GM10248 (cell line): ENCODE measurements around the gene PIP5K1C.

ENCODE experiments used
- CTCF ChIA-PET: fragments of 300-600 bp; sonication (Branson Sonifier 250); formaldehyde crosslinking; extraction: SDS; loops from one replicate; lab custom pipeline; 2021; ENCODE audit warnings: antibody characterized with exemption; lab: Yijun Ruan, JAX
- POLR2A ChIA-PET: fragments of 350-650 bp; sonication (Branson Sonifier 250); formaldehyde crosslinking; extraction: SDS; loops from one replicate; lab custom pipeline; 2020; ENCODE audit warnings: antibody characterized with exemption; lab: Yijun Ruan, JAX
- DNase-seq: peaks from one replicate; pipeline ENCODE4 v3.0.0; 2012; ENCODE audit errors: extremely low spot score
- CTCF ChIP-seq: IDR thresholded peaks from 2 replicates; pipeline ENCODE4 v1.5.1; 2012; ENCODE audit warnings: mild to moderate bottlenecking, low read depth; ENCODE audit errors: extremely low read depth, missing control alignments, control extremely low read depth

The PIP5K1C gene

GRCh38 chr19:3740431-3740830 is 40.2 kb upstream of the PIP5K1C start:
- ChIA-PET CTCF (interaction anchor here (1.0 to 1.2 kb wide), 2 partner anchors 17 to 21 kb away, joined by 3 read pairs; partner anchors contain the start of gene APBA3), POLR2A (no interaction called here)

DNA sequence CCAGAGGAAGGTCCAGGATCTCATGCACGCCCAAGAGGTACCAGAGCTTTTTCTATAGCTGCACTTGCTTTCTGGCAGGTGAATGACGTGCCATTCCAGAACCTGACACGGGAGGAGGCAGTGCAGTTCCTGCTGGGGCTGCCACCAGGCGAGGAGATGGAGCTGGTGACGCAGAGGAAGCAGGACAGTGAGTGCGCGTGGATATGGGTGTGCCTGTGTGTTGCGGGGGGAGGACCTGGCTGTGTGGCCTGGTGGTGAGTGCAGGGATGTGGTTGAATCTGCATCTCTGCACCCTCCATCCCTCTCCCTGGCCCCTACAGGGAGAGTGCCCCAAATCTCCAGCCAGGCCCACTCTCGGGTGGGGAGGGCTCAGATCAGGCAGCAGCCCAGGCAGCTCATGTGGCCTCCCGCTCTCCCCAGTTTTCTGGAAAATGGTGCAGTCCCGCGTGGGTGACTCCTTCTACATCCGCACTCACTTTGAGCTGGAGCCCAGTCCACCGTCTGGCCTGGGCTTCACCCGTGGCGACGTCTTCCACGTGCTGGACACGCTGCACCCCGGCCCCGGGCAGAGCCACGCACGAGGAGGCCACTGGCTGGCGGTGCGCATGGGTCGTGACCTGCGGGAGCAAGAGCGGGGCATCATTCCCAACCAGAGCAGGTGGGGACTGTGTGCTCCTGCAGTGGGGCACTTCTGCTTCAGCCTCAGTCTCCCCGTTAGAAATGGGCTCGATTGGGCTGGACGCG is 38.4 kb upstream of the PIP5K1C start:
- ChIA-PET POLR2A (no interaction called here), CTCF (no interaction called here)
- no peak for DNase-seq
- TF ChIP-seq CTCF = no peak

More at GRCh38 chr19:3740431-3740830, 40.2 kb upstream of the PIP5K1C start:
- no peak for DNase-seq
- TF ChIP-seq CTCF = no peak

GRCh38 chr19:3737487-3738205 is 37.4 kb upstream of the PIP5K1C start:
- no peak for DNase-seq
- TF ChIP-seq CTCF = no peak
- CTCF ChIA-PET = no interaction called here
- POLR2A ChIA-PET = no interaction called here

- POLR2A ChIA-PET = no interaction called here
- no peak for DNase-seq
- CTCF ChIA-PET = interaction anchor here (0.8 kb wide), 1 partner anchor 16 kb away, joined by 3 read pairs; no protein-coding TSS in a partner anchor
- no peak for TF ChIP-seq CTCF
These were observed 35.9 kb upstream of the PIP5K1C start for GRCh38 chr19:3736106-3736724.

GRCh38 chr19:3734310-3734600 is 34.0 kb upstream of the PIP5K1C start:
- no peak for DNase-seq
- no peak for TF ChIP-seq CTCF
- CTCF ChIA-PET = interaction anchor here (1.3 to 2.0 kb wide), 2 partner anchors 14 to 16 kb away, joined by 3 to 5 read pairs; no protein-coding TSS in a partner anchor
- POLR2A ChIA-PET = no interaction called here

DNA sequence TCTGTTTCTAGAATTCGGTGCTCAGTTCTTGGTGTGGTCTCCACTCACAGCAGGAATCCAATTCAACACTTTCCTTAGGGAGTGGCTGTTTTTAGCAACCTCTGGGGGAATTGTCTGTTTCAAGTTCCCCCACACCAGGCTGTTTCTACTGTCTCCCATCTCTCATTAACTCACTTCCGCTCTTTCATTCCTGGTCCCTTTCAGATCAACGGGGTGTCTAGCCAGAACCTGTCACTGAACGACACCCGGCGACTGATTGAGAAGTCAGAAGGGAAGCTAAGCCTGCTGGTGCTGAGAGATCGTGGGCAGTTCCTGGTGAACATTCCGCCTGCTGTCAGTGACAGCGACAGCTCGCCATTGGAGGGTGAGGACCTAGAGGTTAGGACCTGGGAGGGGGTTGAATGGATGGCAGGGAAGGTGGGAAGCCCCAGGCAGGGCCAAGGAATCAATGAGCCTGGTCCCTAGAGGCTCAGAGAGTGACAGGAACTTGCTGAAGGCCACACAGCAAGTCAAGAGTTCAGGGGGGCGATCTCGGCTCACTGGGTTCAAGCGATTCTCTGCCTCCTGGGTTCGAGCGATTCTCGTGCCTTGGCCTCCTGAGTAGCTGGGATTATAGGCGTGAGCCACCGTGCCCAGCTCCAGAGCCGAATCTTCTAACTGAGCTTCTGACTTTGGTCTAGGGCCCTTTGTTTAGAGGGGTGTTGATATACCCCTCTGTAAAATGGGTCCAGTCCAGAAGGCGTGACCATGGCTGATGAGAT is 33.5 kb upstream of the PIP5K1C start:
- no peak for DNase-seq
- POLR2A ChIA-PET = no interaction called here
- TF ChIP-seq CTCF = no peak
- CTCF ChIA-PET = interaction anchor here (1.3 to 2.0 kb wide), 2 partner anchors 14 to 15 kb away, joined by 3 to 5 read pairs; no protein-coding TSS in a partner anchor
